Astrocyte (in vitro differentiated cells and primary cell): Measurements from ENCODE around the gene CCL21.

Experiments used
- CTCF ChIP-seq: IDR thresholded peaks from 2 replicates; pipeline ENCODE4 v1.5.1; 2011; ENCODE audit warnings: low read depth, mild to moderate bottlenecking, inconsistent platforms, low read length, moderate library complexity; ENCODE audit not compliant: insufficient read depth
- EZH2 ChIP-seq: IDR thresholded peaks from 2 replicates; pipeline ENCODE4 v1.6.1; 2012; ENCODE audit warnings: mild to moderate bottlenecking, low read length, inconsistent platforms; ENCODE audit not compliant: insufficient read depth

DNA sequence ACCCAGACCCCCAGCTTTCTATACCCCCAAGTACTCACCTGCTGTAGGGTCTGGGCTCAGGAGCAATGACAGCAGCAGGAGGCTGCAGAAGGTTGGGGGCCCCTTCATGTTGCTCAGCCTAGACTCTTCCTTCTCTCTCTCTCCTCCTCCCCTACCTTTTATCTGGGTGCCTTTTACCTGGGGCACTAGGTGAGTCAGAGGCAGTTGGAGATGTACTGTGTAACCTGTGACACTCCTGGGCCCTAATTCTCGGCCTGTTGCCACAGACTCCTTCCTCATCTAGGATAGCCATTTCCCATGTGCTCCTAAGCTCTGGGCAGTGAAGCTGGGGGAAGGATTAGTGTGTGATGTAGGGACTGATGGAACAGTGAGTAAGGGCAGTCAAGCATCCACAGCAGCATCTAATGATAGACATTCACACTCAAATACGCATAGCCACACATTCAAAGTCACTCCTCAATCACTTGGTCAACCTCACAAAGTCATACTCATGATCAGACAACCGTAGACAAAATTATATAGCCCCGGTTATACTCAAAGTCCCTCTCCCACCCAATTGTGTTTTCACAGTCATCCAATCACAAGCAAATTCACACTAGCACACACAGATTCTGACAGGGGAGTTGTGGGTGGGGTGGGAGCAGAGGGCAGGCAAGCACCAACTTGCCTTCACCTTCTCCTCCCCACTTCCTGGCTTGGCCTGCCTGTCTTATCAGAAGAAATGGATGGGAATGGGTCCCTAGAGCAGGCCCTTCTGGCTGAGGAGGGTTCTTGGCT lies 47.2 kb downstream of the CCL21 start, which contains the start of gene CCL27:
- TF ChIP-seq CTCF: no peak
- no peak for TF ChIP-seq EZH2
